ENCODE measurements around the gene SEPTIN1. TPM values are rescaled to one million over a fixed set of nuclear protein-coding genes. Genes with fewer than 3 reads are reported as not detected.
A peak's percentile ranks its signal among the peaks of the same experiment; 100 is the strongest.

Gene SEPTIN1
- total and polyA plus RNA-seq, 2 of the 13 experiments (the other 11 are each of a cell fraction or from before 2014, with no cell fraction given) = 0.18 to 0.67 TPM

DNA sequence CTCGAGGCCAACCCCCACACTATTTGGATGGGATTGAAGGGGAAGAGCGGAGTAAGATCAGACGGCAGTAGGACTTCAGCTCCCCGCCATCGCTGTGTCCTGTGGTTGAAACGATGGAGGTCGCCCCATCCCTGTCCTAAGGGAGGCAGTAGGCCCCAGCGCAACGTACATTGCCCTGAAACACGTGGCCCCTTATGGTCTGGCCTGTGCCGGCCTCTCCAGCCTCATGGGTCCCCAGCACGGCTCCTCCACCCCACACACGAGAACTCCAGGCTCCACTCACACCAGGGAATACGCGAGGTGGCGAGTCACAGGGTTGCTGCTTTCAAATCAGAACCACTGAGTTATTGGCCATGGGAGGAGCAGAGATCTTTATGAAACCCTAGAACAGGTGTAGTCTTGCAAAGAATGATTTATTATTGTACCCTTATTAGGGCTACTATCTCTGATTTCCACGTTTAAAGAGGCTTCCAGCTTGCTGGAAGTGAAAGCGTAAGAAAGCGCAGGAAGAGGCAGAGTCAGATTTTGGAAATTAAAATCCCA, 48.1 kb upstream of the SEPTIN1 start (continued):
- TF ChIP-seq ZNF598 (CRISPR knock-in tag; IDR thresholded peaks at IDR 0.05; ENCODE audit: borderline replicate concordance) = no peak; the same call in 1 of the 2 replicates
- no peak for TF ChIP-seq SP140L (CRISPR knock-in tag; IDR thresholded peaks at IDR 0.05; ENCODE audit: borderline replicate concordance)
- TF ChIP-seq ZNF503 (CRISPR knock-in tag; IDR thresholded peaks at IDR 0.05) = 0 out of 2 replicates have a peak, but pooled peaks have one; percentile 42
- no peak; the same call in 1 of the 2 replicates for TF ChIP-seq BCL6 (CRISPR knock-in tag; IDR thresholded peaks at IDR 0.05)
- TF ChIP-seq, protein P1, sequence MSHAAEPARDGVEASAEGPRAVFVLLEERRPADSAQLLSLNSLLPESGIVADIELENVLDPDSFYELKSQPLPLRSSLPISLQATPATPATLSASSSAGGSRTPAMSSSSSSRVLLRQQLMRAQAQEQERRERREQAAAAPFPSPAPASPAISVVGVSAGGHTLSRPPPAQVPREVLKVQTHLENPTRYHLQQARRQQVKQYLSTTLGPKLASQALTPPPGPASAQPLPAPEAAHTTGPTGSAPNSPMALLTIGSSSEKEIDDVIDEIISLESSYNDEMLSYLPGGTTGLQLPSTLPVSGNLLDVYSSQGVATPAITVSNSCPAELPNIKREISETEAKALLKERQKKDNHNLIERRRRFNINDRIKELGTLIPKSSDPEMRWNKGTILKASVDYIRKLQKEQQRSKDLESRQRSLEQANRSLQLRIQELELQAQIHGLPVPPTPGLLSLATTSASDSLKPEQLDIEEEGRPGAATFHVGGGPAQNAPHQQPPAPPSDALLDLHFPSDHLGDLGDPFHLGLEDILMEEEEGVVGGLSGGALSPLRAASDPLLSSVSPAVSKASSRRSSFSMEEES (CRISPR knock-in tag; IDR thresholded peaks at IDR 0.05) = 0 out of 2 replicates have a peak, but pooled peaks have one; percentile 42
- peak; percentile 66; the same call in 1 of the 2 replicates for TF ChIP-seq ZNF329 (CRISPR knock-in tag; IDR thresholded peaks at IDR 0.05; ENCODE audit: low read depth)
- no peak for TF ChIP-seq U2AF1 (optimal IDR thresholded peaks at IDR 0.05; ENCODE audit: low read depth, low read length)
- TF ChIP-seq, protein P2, sequence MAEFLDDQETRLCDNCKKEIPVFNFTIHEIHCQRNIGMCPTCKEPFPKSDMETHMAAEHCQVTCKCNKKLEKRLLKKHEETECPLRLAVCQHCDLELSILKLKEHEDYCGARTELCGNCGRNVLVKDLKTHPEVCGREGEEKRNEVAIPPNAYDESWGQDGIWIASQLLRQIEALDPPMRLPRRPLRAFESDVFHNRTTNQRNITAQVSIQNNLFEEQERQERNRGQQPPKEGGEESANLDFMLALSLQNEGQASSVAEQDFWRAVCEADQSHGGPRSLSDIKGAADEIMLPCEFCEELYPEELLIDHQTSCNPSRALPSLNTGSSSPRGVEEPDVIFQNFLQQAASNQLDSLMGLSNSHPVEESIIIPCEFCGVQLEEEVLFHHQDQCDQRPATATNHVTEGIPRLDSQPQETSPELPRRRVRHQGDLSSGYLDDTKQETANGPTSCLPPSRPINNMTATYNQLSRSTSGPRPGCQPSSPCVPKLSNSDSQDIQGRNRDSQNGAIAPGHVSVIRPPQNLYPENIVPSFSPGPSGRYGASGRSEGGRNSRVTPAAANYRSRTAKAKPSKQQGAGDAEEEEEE (CRISPR knock-in tag; IDR thresholded peaks at IDR 0.05; ENCODE audit: borderline replicate concordance) = 0 out of 2 replicates have a peak, but pooled peaks have one; percentile 90
- no peak; the same call in 1 of the 2 replicates for TF ChIP-seq KLF6 (CRISPR knock-in tag; IDR thresholded peaks at IDR 0.05)
- no peak for TF ChIP-seq BCLAF1 (IDR thresholded peaks at IDR 0.05)
- no peak for TF ChIP-seq KDM5A (IDR thresholded peaks at IDR 0.05; ENCODE audit: borderline replicate concordance, low read length)
- TF ChIP-seq ZBTB44 (CRISPR knock-in tag; IDR thresholded peaks at IDR 0.05) = no peak
- no peak for TF ChIP-seq ZBTB37 (CRISPR knock-in tag; IDR thresholded peaks at IDR 0.05)
- peak; percentile 73; the same call in 1 of the 2 replicates for TF ChIP-seq ZNF557 (CRISPR knock-in tag; IDR thresholded peaks at IDR 0.05)
- TF ChIP-seq HNRNPLL (IDR thresholded peaks at IDR 0.05; ENCODE audit: low read depth, low read length, poor library complexity, severe bottlenecking) = no peak
